ENCODE measurements around the gene TMEM117.
"Not testable (repeated sequence)": the region's sequence is repeated elsewhere in the genome, so short reads cannot be mapped to it uniquely, and the experiment has no call there.

The TMEM117 gene

GRCh38 chr12:44377443-44378187, 541.7 kb downstream of the TMEM117 start:
- Histone ChIP-seq H3K9me3 (replicated peaks in 1 of 2; ENCODE audit: control insufficient read depth in 2 of 2, insufficient read depth in 1 of 2, low read depth in 1 of 2, low read length in 2 of 2) (no peaks in the 10 kb centered on the region), H4K91ac (ENCODE audit: low read depth, low read length, poor library complexity) (no peak overlapping the region), H2BK12ac (ENCODE audit: low read length) (no peak overlapping the region), H2BK15ac (ENCODE audit: low read length) (no peak overlapping the region), H3K18ac (ENCODE audit: low read length) (no peak overlapping the region), H3K79me1 (ENCODE audit: low read depth, low read length) (no peaks in the 10 kb centered on the region), H2AFZ (ENCODE audit: low read length) (no peak overlapping the region), H3K4me2 (ENCODE audit: insufficient read depth, low read length, poor library complexity, severe bottlenecking) (no peak overlapping the region), H3K4ac (ENCODE audit: low read length) (no peak overlapping the region), H2BK5ac (ENCODE audit: low read length) (no peak overlapping the region), H3K36me3 (replicated peaks in 1 of 2; ENCODE audit: control insufficient read depth in 2 of 2, insufficient read depth in 2 of 2, low read length in 2 of 2) (no peaks in the 10 kb centered on the region), H3K27ac (replicated peaks; ENCODE audit: low read length) (no peak overlapping the region), H3K23ac (ENCODE audit: low read depth, low read length, poor library complexity) (no peak overlapping the region), H4K8ac (ENCODE audit: low read depth, low read length) (no peak overlapping the region), H2AK5ac (ENCODE audit: low read depth, low read length) (no peak overlapping the region), H3K9ac (ENCODE audit: low read depth, low read length, poor library complexity) (no peak overlapping the region), H3K27me3 (ENCODE audit: control insufficient read depth in 3 of 3, insufficient read depth in 3 of 3, low read depth in 1 of 3, low read length in 3 of 3) (no peaks in the 10 kb centered on the region), H3K4me3 (ENCODE audit: low read length in 2 of 2) (no peak overlapping the region), H2BK120ac (ENCODE audit: low read depth, low read length) (no peak overlapping the region), H3K4me1 (ENCODE audit: control insufficient read depth in 2 of 2, insufficient read depth in 1 of 2, low read depth in 1 of 2, low read length in 2 of 2) (peaks cover 0 to 4% of the 10 kb centered on the region in 2 donors), H3K14ac (ENCODE audit: low read length) (no peak overlapping the region)
- no peak for DNase-seq (ENCODE audit: low spot score)
- no CpG with 5 or more reads among the region's 5 CpGs for WGBS, 2 donors (ENCODE audit: extremely low coverage in 2 of 2, insufficient read length in 2 of 2, insufficient replicate concordance in 1 of 2)

GRCh38 chr12:44379113-44379512, 543.2 kb downstream of the TMEM117 start:
- not testable (repeated sequence) for H2AK5ac ChIP-seq (ENCODE audit: low read depth, low read length); H3K9ac ChIP-seq (ENCODE audit: low read depth, low read length, poor library complexity); H3K36me3 ChIP-seq (replicated peaks in 1 of 2; ENCODE audit: control insufficient read depth in 2 of 2, insufficient read depth in 2 of 2, low read length in 2 of 2); H2AFZ ChIP-seq (ENCODE audit: low read length); H3K4me3 ChIP-seq (ENCODE audit: low read length in 2 of 2); H3K79me1 ChIP-seq (ENCODE audit: low read depth, low read length); H3K27ac ChIP-seq (replicated peaks; ENCODE audit: low read length); H2BK5ac ChIP-seq (ENCODE audit: low read length); H3K27me3 ChIP-seq (ENCODE audit: control insufficient read depth in 3 of 3, insufficient read depth in 3 of 3, low read depth in 1 of 3, low read length in 3 of 3); H3K14ac ChIP-seq (ENCODE audit: low read length); H2BK120ac ChIP-seq (ENCODE audit: low read depth, low read length); H3K9me3 ChIP-seq (replicated peaks in 1 of 2; ENCODE audit: control insufficient read depth in 2 of 2, insufficient read depth in 1 of 2, low read depth in 1 of 2, low read length in 2 of 2); H2BK15ac ChIP-seq (ENCODE audit: low read length); H2BK12ac ChIP-seq (ENCODE audit: low read length); H3K23ac ChIP-seq (ENCODE audit: low read depth, low read length, poor library complexity); H3K18ac ChIP-seq (ENCODE audit: low read length); H3K4me2 ChIP-seq (ENCODE audit: insufficient read depth, low read length, poor library complexity, severe bottlenecking); H3K4ac ChIP-seq (ENCODE audit: low read length); DNase-seq (ENCODE audit: low spot score); H4K8ac ChIP-seq (ENCODE audit: low read depth, low read length); H4K91ac ChIP-seq (ENCODE audit: low read depth, low read length, poor library complexity)
- peaks cover 2 to 10% of the 10 kb centered on the region in 2 donors for H3K4me1 ChIP-seq (ENCODE audit: control insufficient read depth in 2 of 2, insufficient read depth in 1 of 2, low read depth in 1 of 2, low read length in 2 of 2)

GRCh38 chr12:44379831-44380230, 544.0 kb downstream of the TMEM117 start:
- Histone ChIP-seq H3K9me3 (replicated peaks in 1 of 2; ENCODE audit: control insufficient read depth in 2 of 2, insufficient read depth in 1 of 2, low read depth in 1 of 2, low read length in 2 of 2) (no peaks in the 10 kb centered on the region), H3K79me1 (ENCODE audit: low read depth, low read length) (no peaks in the 10 kb centered on the region), H3K4me2 (ENCODE audit: insufficient read depth, low read length, poor library complexity, severe bottlenecking) (no peak overlapping the region), H2BK12ac (ENCODE audit: low read length) (no peak overlapping the region), H3K14ac (ENCODE audit: low read length) (no peak overlapping the region), H2AFZ (ENCODE audit: low read length) (no peak overlapping the region), H3K4me1 (ENCODE audit: control insufficient read depth in 2 of 2, insufficient read depth in 1 of 2, low read depth in 1 of 2, low read length in 2 of 2) (peaks cover 3 to 18% of the 10 kb centered on the region in 2 donors), H3K36me3 (replicated peaks in 1 of 2; ENCODE audit: control insufficient read depth in 2 of 2, insufficient read depth in 2 of 2, low read length in 2 of 2) (no peaks in the 10 kb centered on the region), H3K18ac (ENCODE audit: low read length) (no peak overlapping the region), H4K8ac (ENCODE audit: low read depth, low read length) (no peak overlapping the region), H3K9ac (ENCODE audit: low read depth, low read length, poor library complexity) (no peak overlapping the region), H2BK120ac (ENCODE audit: low read depth, low read length) (no peak overlapping the region), H2BK15ac (ENCODE audit: low read length) (no peak overlapping the region), H3K4me3 (ENCODE audit: low read length in 2 of 2) (no peak overlapping the region), H3K27me3 (ENCODE audit: control insufficient read depth in 3 of 3, insufficient read depth in 3 of 3, low read depth in 1 of 3, low read length in 3 of 3) (no peaks in the 10 kb centered on the region), H3K4ac (ENCODE audit: low read length) (no peak overlapping the region), H4K91ac (ENCODE audit: low read depth, low read length, poor library complexity) (no peak overlapping the region), H2BK5ac (ENCODE audit: low read length) (no peak overlapping the region), H3K23ac (ENCODE audit: low read depth, low read length, poor library complexity) (no peak overlapping the region), H3K27ac (replicated peaks; ENCODE audit: low read length) (no peak overlapping the region), H2AK5ac (ENCODE audit: low read depth, low read length) (no peak overlapping the region)
- DNase-seq (ENCODE audit: low spot score) = peak; percentile 3
- WGBS, 2 donors (ENCODE audit: extremely low coverage in 2 of 2, insufficient read length in 2 of 2, insufficient replicate concordance in 1 of 2) = no CpG with 5 or more reads among the region's 3 CpGs

- Histone ChIP-seq H3K27ac (replicated peaks; ENCODE audit: low read length) (no peak overlapping the region), H4K8ac (ENCODE audit: low read depth, low read length) (no peak overlapping the region), H2BK5ac (ENCODE audit: low read length) (no peak overlapping the region), H2AK5ac (ENCODE audit: low read depth, low read length) (no peak overlapping the region), H3K4ac (ENCODE audit: low read length) (no peak overlapping the region), H3K27me3 (ENCODE audit: control insufficient read depth in 3 of 3, insufficient read depth in 3 of 3, low read depth in 1 of 3, low read length in 3 of 3) (no peaks in the 10 kb centered on the region), H3K36me3 (replicated peaks in 1 of 2; ENCODE audit: control insufficient read depth in 2 of 2, insufficient read depth in 2 of 2, low read length in 2 of 2) (no peaks in the 10 kb centered on the region), H3K14ac (ENCODE audit: low read length) (no peak overlapping the region), H2BK15ac (ENCODE audit: low read length) (no peak overlapping the region), H3K9ac (ENCODE audit: low read depth, low read length, poor library complexity) (no peak overlapping the region), H2AFZ (ENCODE audit: low read length) (no peak overlapping the region), H3K4me3 (ENCODE audit: low read length in 2 of 2) (no peak overlapping the region), H3K18ac (ENCODE audit: low read length) (no peak overlapping the region), H2BK120ac (ENCODE audit: low read depth, low read length) (no peak overlapping the region), H2BK12ac (ENCODE audit: low read length) (no peak overlapping the region), H3K9me3 (replicated peaks in 1 of 2; ENCODE audit: control insufficient read depth in 2 of 2, insufficient read depth in 1 of 2, low read depth in 1 of 2, low read length in 2 of 2) (no peaks in the 10 kb centered on the region), H3K79me1 (ENCODE audit: low read depth, low read length) (no peaks in the 10 kb centered on the region), H4K91ac (ENCODE audit: low read depth, low read length, poor library complexity) (no peak overlapping the region), H3K4me2 (ENCODE audit: insufficient read depth, low read length, poor library complexity, severe bottlenecking) (no peak overlapping the region), H3K23ac (ENCODE audit: low read depth, low read length, poor library complexity) (no peak overlapping the region), H3K4me1 (ENCODE audit: control insufficient read depth in 2 of 2, insufficient read depth in 1 of 2, low read depth in 1 of 2, low read length in 2 of 2) (peaks cover 3 to 18% of the 10 kb centered on the region in 2 donors)
- no peak for DNase-seq (ENCODE audit: low spot score)
These were observed 545.0 kb downstream of the TMEM117 start for GRCh38 chr12:44380861-44381260.
